GM12878 (cell line): ENCODE results near the gene FMC1. TPM values are rescaled to one million over a fixed set of nuclear protein-coding genes. Genes with fewer than 3 reads are reported as not detected.

Source experiments
- BCL3 ChIP-seq: IDR thresholded peaks from 2 replicates; pipeline ENCODE4 v1.6.1; 2011; ENCODE audit warnings: borderline replicate concordance, low read depth, mild to moderate bottlenecking, moderate library complexity, low read length; ENCODE audit not compliant: insufficient read depth, poor library complexity, severe bottlenecking
- CHD1 ChIP-seq: IDR thresholded peaks from 2 replicates; pipeline ENCODE4 v1.6.1; 2012; ENCODE audit warnings: low read depth, low read length, improper control_type of control experiment
- CREM ChIP-seq: IDR thresholded peaks from 2 replicates; pipeline ENCODE4 v1.6.1; 2014; ENCODE audit warnings: antibody characterized with exemption, low read depth
- FOS ChIP-seq: IDR thresholded peaks from 3 replicates; pipeline ENCODE4 v1.6.1; 2011; ENCODE audit warnings: borderline replicate concordance; ENCODE audit not compliant: insufficient read length; ENCODE audit errors: extremely low read depth
- FOXM1 ChIP-seq: IDR thresholded peaks from 2 replicates; pipeline ENCODE4 v1.6.1; 2012; ENCODE audit warnings: low read depth, mild to moderate bottlenecking, inconsistent platforms, low read length, moderate library complexity
- IRF3 ChIP-seq: fragments of 450-650 bp; IDR thresholded peaks from 2 replicates; pipeline ENCODE4 v1.6.1; 2014; ENCODE audit warnings: mild to moderate bottlenecking
- JUND ChIP-seq: IDR thresholded peaks from 2 replicates; pipeline ENCODE4 v1.6.1; 2012; ENCODE audit warnings: low read depth, mild to moderate bottlenecking, low read length, improper control_type of control experiment, moderate library complexity
- KAT2A ChIP-seq: conservative IDR thresholded peaks from 2 replicates; pipeline ENCODE4 v1.6.1; 2011; ENCODE audit warnings: low read depth, low read length; ENCODE audit not compliant: control insufficient read depth
- MEF2A ChIP-seq: IDR thresholded peaks from 2 replicates; pipeline ENCODE4 v1.6.1; 2011; ENCODE audit warnings: low read depth, mild to moderate bottlenecking, low read length, moderate library complexity; ENCODE audit not compliant: insufficient read depth
- MXI1 ChIP-seq: fragments of 150-350 bp; IDR thresholded peaks from 2 replicates; pipeline ENCODE4 v1.6.1; 2011; ENCODE audit warnings: low read depth, mild to moderate bottlenecking, inconsistent platforms, low read length, improper control_type of control experiment
- MYB ChIP-seq: fragments of 150-350 bp; IDR thresholded peaks from 2 replicates; pipeline ENCODE4 v1.6.1; 2014; ENCODE audit warnings: mild to moderate bottlenecking, low read depth, low read length, borderline replicate concordance
- NR2F1 ChIP-seq: fragments of 450-650 bp; conservative IDR thresholded peaks from 2 replicates; pipeline ENCODE4 v1.6.1; 2017; ENCODE audit warnings: mild to moderate bottlenecking
- PAX5 ChIP-seq: IDR thresholded peaks from 2 replicates; pipeline ENCODE4 v1.6.1; 2011; ENCODE audit warnings: low read depth, low read length, borderline replicate concordance
- RAD21 ChIP-seq: IDR thresholded peaks from 2 replicates; pipeline ENCODE4 v1.6.1; 2011; ENCODE audit warnings: mild to moderate bottlenecking, low read depth, low read length, moderate library complexity; ENCODE audit not compliant: insufficient read depth
- RFX5 ChIP-seq: IDR thresholded peaks from 2 replicates; pipeline ENCODE4 v1.6.1; 2011; ENCODE audit warnings: low read depth, low read length, improper control_type of control experiment
- SMAD1 ChIP-seq: fragments of 450-650 bp; IDR thresholded peaks from 2 replicates; pipeline ENCODE4 v1.6.1; 2018; ENCODE audit warnings: mild to moderate bottlenecking, low read depth; ENCODE audit not compliant: partially characterized antibody
- SMAD5 ChIP-seq: IDR thresholded peaks from 2 replicates; pipeline ENCODE4 v1.6.1; 2016; ENCODE audit warnings: antibody characterized with exemption, low read depth
- SREBF2 ChIP-seq: IDR thresholded peaks from 2 replicates; pipeline ENCODE4 v1.6.1; 2012; ENCODE audit warnings: mild to moderate bottlenecking, low read length
- TARDBP ChIP-seq: IDR thresholded peaks from 2 replicates; pipeline ENCODE4 v1.6.1; 2016; ENCODE audit warnings: borderline replicate concordance
- ZBTB40 ChIP-seq: fragments of 450-650 bp; IDR thresholded peaks from 2 replicates; pipeline ENCODE4 v1.6.1; 2016; ENCODE audit warnings: mild to moderate bottlenecking, moderate library complexity, borderline replicate concordance
- polyA plus RNA-seq, 11 experiments: library from polyadenylated mRNA; depleted of rRNA in 4 of 11; unstranded in 6 of 11; stranded (reverse) in 5 of 11; fragments of >200 nt; fragmentation: Nextera tagmentation in 4 of 11; fragmentation: Illumina TruSeq in 1 of 11; extraction: Ambion mirVana in 4 of 11; extraction: Trizol in 1 of 11; gene quantifications; 1 replicate in 1 of 11; 2 replicates in 10 of 11; pipeline versions ENCODE4 v1.2.1 to v1.2.3, GENCODE V29; 2011 to 2016; ENCODE audit warnings: inconsistent platforms in 2 of 11, missing spikeins in 2 of 11, low read depth in 1 of 11
- total RNA-seq, 4 experiments: library from RNA; depleted of rRNA in 3 of 4; stranded (reverse); fragments of >200 nt in 3 of 4; fragmentation: Illumina TruSeq in 1 of 4; extraction: Trizol in 1 of 4; gene quantifications; 2 replicates each; pipeline versions ENCODE4 v1.2.1 to v1.2.3, GENCODE V29; 2013 to 2021
- TF ChIP-seq, protein P1 (sequence below): fragments of 450-650 bp; IDR thresholded peaks from 2 replicates; pipeline ENCODE4 v1.6.1; 2017; ENCODE audit warnings: mild to moderate bottlenecking, low read depth, inconsistent platforms; ENCODE audit not compliant: poor library complexity, severe bottlenecking

The FMC1 gene
- total and polyA plus RNA-seq, 10 of the 15 experiments (the other 5 are each of a cell fraction or from before 2014, with no cell fraction given), result 4.2 to 60.4 (median 15.6) TPM

- peak; percentile 95 for TF ChIP-seq ZBTB40
- no peak for TF ChIP-seq NR2F1
- no peak for TF ChIP-seq KAT2A
- TF ChIP-seq IRF3, result no peak
- peak; percentile 28 for TF ChIP-seq BCL3
- TF ChIP-seq SMAD1, result peak; percentile 15
- TF ChIP-seq SMAD5, result peak; percentile 46; the same call in 1 of the 2 replicates
- 0 out of 2 replicates have a peak, but pooled peaks have one; percentile 12 for TF ChIP-seq JUND
- peak; percentile 16; the same call in 1 of the 2 replicates for TF ChIP-seq PAX5
- TF ChIP-seq RFX5, result 0 out of 2 replicates have a peak, but pooled peaks have one; percentile 19
- peak; percentile 35; the same call in 1 of the 2 replicates for TF ChIP-seq RAD21
- TF ChIP-seq FOS, result no peak
- TF ChIP-seq CHD1, result no peak
- peak; percentile 99 for TF ChIP-seq SREBF2
- TF ChIP-seq MXI1, result peak; percentile 51; the same call in 1 of the 2 replicates
- peak; percentile 26; the same call in 1 of the 2 replicates for TF ChIP-seq FOXM1
- peak; percentile 99 for TF ChIP-seq TARDBP
- TF ChIP-seq CREM, result peak; percentile 98
- TF ChIP-seq, protein P1, sequence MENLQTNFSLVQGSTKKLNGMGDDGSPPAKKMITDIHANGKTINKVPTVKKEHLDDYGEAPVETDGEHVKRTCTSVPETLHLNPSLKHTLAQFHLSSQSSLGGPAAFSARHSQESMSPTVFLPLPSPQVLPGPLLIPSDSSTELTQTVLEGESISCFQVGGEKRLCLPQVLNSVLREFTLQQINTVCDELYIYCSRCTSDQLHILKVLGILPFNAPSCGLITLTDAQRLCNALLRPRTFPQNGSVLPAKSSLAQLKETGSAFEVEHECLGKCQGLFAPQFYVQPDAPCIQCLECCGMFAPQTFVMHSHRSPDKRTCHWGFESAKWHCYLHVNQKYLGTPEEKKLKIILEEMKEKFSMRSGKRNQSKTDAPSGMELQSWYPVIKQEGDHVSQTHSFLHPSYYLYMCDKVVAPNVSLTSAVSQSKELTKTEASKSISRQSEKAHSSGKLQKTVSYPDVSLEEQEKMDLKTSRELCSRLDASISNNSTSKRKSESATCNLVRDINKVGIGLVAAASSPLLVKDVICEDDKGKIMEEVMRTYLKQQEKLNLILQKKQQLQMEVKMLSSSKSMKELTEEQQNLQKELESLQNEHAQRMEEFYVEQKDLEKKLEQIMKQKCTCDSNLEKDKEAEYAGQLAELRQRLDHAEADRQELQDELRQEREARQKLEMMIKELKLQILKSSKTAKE, result peak; percentile 78
- TF ChIP-seq MEF2A, result no peak
- TF ChIP-seq MYB, result no peak
Observed at GRCh38 chr7:139340037-139340807, 915 bp upstream of the FMC1 start (continued).
